ENCODE results near the gene PTPN6. TPM values are rescaled to one million over a fixed set of nuclear protein-coding genes. Genes with fewer than 3 reads are reported as not detected.

Gene PTPN6
- total and polyA plus RNA-seq, 2 donors from 2014 or later, result 38.0 to 70.8 TPM

- H3K27me3 ChIP-seq (ENCODE audit: control insufficient read depth, insufficient read depth, low read length), result no peaks in the 10 kb centered on the region
- intact Hi-C loops (cut with DNase I), result no loop called here
- no peak for TF ChIP-seq CTCF (IDR thresholded peaks at IDR 0.05; ENCODE audit: borderline replicate concordance, extremely low read depth, insufficient read depth)
- H3K9me3 ChIP-seq (ENCODE audit: control insufficient read depth in 2 of 3, insufficient read depth in 1 of 3, low read length in 3 of 3), result no peaks in the 10 kb centered on the region
- H3K27ac ChIP-seq (ENCODE audit: low read depth in 2 of 2, low read length in 2 of 2), result no peak overlapping the region
- peaks cover 7 to 42% (median 27%) of the 10 kb centered on the region in 3 donors for H3K36me3 ChIP-seq (ENCODE audit: control insufficient read depth in 2 of 3, insufficient read depth in 3 of 3, low read length in 3 of 3)
- H3K9ac ChIP-seq (ENCODE audit: low read length in 3 of 3), result no peak overlapping the region
- FAIRE-seq, result no peak
- DNase-seq, result no peak
- H3K4me3 ChIP-seq (ENCODE audit: low read length in 3 of 3), result no peak overlapping the region
- H3K4me1 ChIP-seq (ENCODE audit: control insufficient read depth in 2 of 3, insufficient read depth in 2 of 3, low read depth in 1 of 3, low read length in 3 of 3), result peaks cover 4 to 18% (median 6%) of the 10 kb centered on the region in 3 donors
These were observed 16.5 kb downstream of the PTPN6 start for GRCh38 chr12:6967651-6968100.

GRCh38 chr12:6968426-6968825 is 17.3 kb downstream of the PTPN6 start:
- peaks cover 7 to 42% (median 27%) of the 10 kb centered on the region in 3 donors for H3K36me3 ChIP-seq (ENCODE audit: control insufficient read depth in 2 of 3, insufficient read depth in 3 of 3, low read length in 3 of 3)
- H3K27ac ChIP-seq (ENCODE audit: low read depth in 2 of 2, low read length in 2 of 2), result no peak overlapping the region
- no peaks in the 10 kb centered on the region for H3K27me3 ChIP-seq (ENCODE audit: control insufficient read depth, insufficient read depth, low read length)
- H3K4me1 ChIP-seq (ENCODE audit: control insufficient read depth in 2 of 3, insufficient read depth in 2 of 3, low read depth in 1 of 3, low read length in 3 of 3), result peaks cover 4 to 18% (median 6%) of the 10 kb centered on the region in 3 donors
- no peak for TF ChIP-seq CTCF (IDR thresholded peaks at IDR 0.05; ENCODE audit: borderline replicate concordance, extremely low read depth, insufficient read depth)
- H3K9me3 ChIP-seq (ENCODE audit: control insufficient read depth in 2 of 3, insufficient read depth in 1 of 3, low read length in 3 of 3), result no peaks in the 10 kb centered on the region
- H3K4me3 ChIP-seq (ENCODE audit: low read length in 3 of 3), result peak overlapping the region in 1 of 3 donors; percentile 98
- no peak for FAIRE-seq
- peak overlapping the region in 1 of 3 donors; percentile 76 for H3K9ac ChIP-seq (ENCODE audit: low read length in 3 of 3)
- DNase-seq, result no peak
- intact Hi-C loops (cut with DNase I), result no loop called here

GRCh38 chr12:6970096-6970527 is 19.0 kb downstream of the PTPN6 start:
- intact Hi-C loops (cut with DNase I), result no loop called here
- Histone ChIP-seq H3K4me1 (ENCODE audit: control insufficient read depth in 2 of 3, insufficient read depth in 2 of 3, low read depth in 1 of 3, low read length in 3 of 3) (peaks cover 4 to 15% (median 6%) of the 10 kb centered on the region in 3 donors), H3K9ac (ENCODE audit: low read length in 3 of 3) (peak overlapping the region; percentile 70 to 99 (median 86)), H3K9me3 (ENCODE audit: control insufficient read depth in 2 of 3, insufficient read depth in 1 of 3, low read length in 3 of 3) (no peaks in the 10 kb centered on the region), H3K27me3 (ENCODE audit: control insufficient read depth, insufficient read depth, low read length) (no peaks in the 10 kb centered on the region), H3K27ac (ENCODE audit: low read depth in 2 of 2, low read length in 2 of 2) (peak overlapping the region; percentile 73 to 90), H3K36me3 (ENCODE audit: control insufficient read depth in 2 of 3, insufficient read depth in 3 of 3, low read length in 3 of 3) (peaks cover 10 to 55% (median 40%) of the 10 kb centered on the region in 3 donors), H3K4me3 (ENCODE audit: low read length in 3 of 3) (peak overlapping the region; percentile 80 to 98 (median 92))
- no peak for TF ChIP-seq CTCF (IDR thresholded peaks at IDR 0.05; ENCODE audit: borderline replicate concordance, extremely low read depth, insufficient read depth)
- DNase-seq (peak in 2 of 5 donors; percentile 34 to 89), FAIRE-seq (no peak)

- Histone ChIP-seq H3K27me3 (ENCODE audit: control insufficient read depth, insufficient read depth, low read length) (no peaks in the 10 kb centered on the region), H3K27ac (ENCODE audit: low read depth in 2 of 2, low read length in 2 of 2) (no peak overlapping the region), H3K4me3 (ENCODE audit: low read length in 3 of 3) (no peak overlapping the region), H3K9me3 (ENCODE audit: control insufficient read depth in 2 of 3, insufficient read depth in 1 of 3, low read length in 3 of 3) (no peaks in the 10 kb centered on the region), H3K9ac (ENCODE audit: low read length in 3 of 3) (no peak overlapping the region), H3K36me3 (ENCODE audit: control insufficient read depth in 2 of 3, insufficient read depth in 3 of 3, low read length in 3 of 3) (peaks cover 7 to 45% (median 39%) of the 10 kb centered on the region in 3 donors), H3K4me1 (ENCODE audit: control insufficient read depth in 2 of 3, insufficient read depth in 2 of 3, low read depth in 1 of 3, low read length in 3 of 3) (peaks cover 0 to 6% (median 4%) of the 10 kb centered on the region in 3 donors)
- no peak for FAIRE-seq
- DNase-seq, result no peak
- intact Hi-C loops (cut with DNase I), result no loop called here
- no peak for TF ChIP-seq CTCF (IDR thresholded peaks at IDR 0.05; ENCODE audit: borderline replicate concordance, extremely low read depth, insufficient read depth)
These were observed 23.0 kb downstream of the PTPN6 start for GRCh38 chr12:6974180-6974579.

Measured in kidney (tissue), 14 donors.